NCI-H2196 (cell line): Measurements from ENCODE around the gene NOP53.
"Not testable (repeated sequence)": the region's sequence is repeated elsewhere in the genome, so short reads cannot be mapped to it uniquely, and the experiment has no call there.

Source experiments
- DNase-seq: peaks from one replicate; lab custom pipeline; 2025; ENCODE audit not compliant: unreplicated experiment; lab: John Stamatoyannopoulos, UW

Gene NOP53

DNA sequence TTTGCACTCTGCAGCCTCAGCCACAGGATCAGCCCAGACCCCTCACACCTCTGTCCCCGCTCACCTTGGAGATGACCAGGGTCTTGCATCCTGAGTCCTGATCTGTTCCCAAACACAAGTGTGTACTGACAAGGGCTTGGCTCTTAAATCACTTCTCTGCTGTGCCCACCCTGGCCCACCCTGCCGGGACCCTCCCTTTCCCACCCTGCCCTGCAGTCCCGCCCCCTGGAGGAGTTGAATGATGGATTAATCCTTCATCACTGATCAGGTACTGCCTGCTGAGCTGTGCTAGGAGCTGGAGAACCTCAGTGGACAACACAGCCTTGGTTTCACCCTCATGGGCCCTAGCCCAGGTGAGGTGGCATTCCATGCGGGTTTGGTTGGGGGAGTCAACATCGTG is 59.1 kb downstream of the NOP53 start, which contains the start of gene TPRX1:
Gene TPRX1 (minus strand): TSS at position 101 of the 400 bp plus-strand sequence. CDS start 12 bp downstream, at position 89.
- not testable (repeated sequence) for DNase-seq

DNA sequence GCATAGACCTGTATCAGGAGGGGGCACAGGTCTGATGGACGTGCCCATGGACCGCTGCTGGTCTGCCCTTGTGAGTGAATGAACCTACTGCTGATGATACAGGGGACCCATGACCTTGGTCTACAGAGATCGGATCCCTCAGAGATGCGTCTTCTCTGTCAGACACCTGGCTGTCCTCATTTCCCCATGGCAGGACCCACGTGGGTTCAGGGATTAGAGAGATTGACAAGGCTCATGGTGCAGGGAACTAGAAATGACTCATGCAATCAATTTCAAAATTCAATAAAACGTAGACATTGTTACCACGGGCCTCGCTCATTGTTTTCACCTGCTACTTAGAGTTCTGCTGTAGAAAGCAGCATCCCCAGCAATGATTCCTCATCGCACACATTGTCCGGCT is 60.0 kb downstream of the NOP53 start:
- DNase-seq = no peak

DNA sequence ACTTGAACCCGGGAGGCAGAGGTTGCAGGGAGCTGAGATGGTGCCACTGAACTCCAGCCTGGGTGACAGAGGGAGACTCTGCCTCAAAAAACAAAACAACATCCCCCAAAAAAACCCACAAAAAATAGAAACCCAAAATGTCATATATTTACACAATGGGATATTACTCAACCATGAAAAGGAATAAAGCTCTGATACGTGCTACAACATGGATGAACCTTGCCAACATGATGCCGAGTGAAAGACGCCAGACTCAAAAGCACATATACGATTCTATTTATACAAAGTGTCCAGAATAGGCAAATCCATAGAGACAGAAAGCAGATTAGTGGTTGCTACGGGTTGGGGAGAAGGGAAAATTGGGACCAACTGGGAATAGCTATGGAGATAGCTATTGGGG is 61.1 kb downstream of the NOP53 start:
- no peak for DNase-seq
